HCT116 (cell line): Measurements from ENCODE around the gene DRD2. TPM values are rescaled to one million over a fixed set of nuclear protein-coding genes. Genes with fewer than 3 reads are reported as not detected.

Experiments
- ATAC-seq: fragments of 200-7000 bp; cut with Tn5 transposase; 2 replicates; pipeline ENCODE4 v1.9.1; 2020; ENCODE audit warnings: mild to moderate bottlenecking, moderate library complexity
- BruUV-seq: library from RNA; stranded (reverse); fragments of 400-500 nt; replicated peaks from 2 replicates; lab custom pipeline; 2021; lab: Mats Ljungman, UMichigan
- CTCF ChIA-PET: fragments of 300-600 bp; sonication (Branson Sonifier 250); formaldehyde crosslinking; loops from one replicate; lab custom pipeline; 2021; ENCODE audit warnings: antibody characterized with exemption; lab: Charles Lee
- POLR2A ChIA-PET: fragments of 300-600, 350-600 bp; sonication (Branson Sonifier 250); formaldehyde crosslinking; loops from one replicate; lab custom pipeline; 2021; ENCODE audit warnings: antibody characterized with exemption; lab: Charles Lee
- RAD21 ChIA-PET, 2 experiments: fragments of 300-600 bp; sonication (Branson Sonifier 250); formaldehyde crosslinking; loops; one replicate each; lab custom pipeline; 2023; ENCODE audit warnings: low total read pairs in 2 of 2; ENCODE audit not compliant: uncharacterized antibody in 2 of 2, unreplicated experiment in 2 of 2, low non-redundant PET in 1 of 2; lab: Charles Lee
- DNase-seq: peaks from one replicate; pipeline ENCODE4 v3.0.0-alpha.2; 2010; ENCODE audit warnings: low read depth, low spot score
- H2AFZ ChIP-seq: fragments of 200-600 bp; shearing (Covaris generic), sonication (generic); 2 replicates; pipeline ENCODE4 v1.6.1; 2017; ENCODE audit warnings: low read depth, mixed run types, mixed read lengths, antibody characterized with exemption, low read length; ENCODE audit not compliant: poor library complexity, severe bottlenecking
- H3K27ac ChIP-seq: 2 replicates; pipeline ENCODE4 v1.5.1; 2012; ENCODE audit warnings: low read depth, low read length
- H3K27me3 ChIP-seq: fragments of 200-600 bp; sonication (generic); 2 replicates; pipeline ENCODE4 v1.6.1; 2016; ENCODE audit warnings: mixed run types, low read length, mixed read lengths; ENCODE audit not compliant: insufficient read depth
- H3K36me3 ChIP-seq, 2 experiments: fragments of 200-500 bp in 1 of 2; fragments of 200-600 bp in 1 of 2; sonication (Bioruptor generic) in 1 of 2; sonication (generic) in 1 of 2; 2 replicates each; pipeline versions ENCODE4 v1.5.1 to v1.6.1; 2014 to 2016; ENCODE audit warnings: low read length in 2 of 2, inconsistent platforms in 1 of 2, mixed read lengths in 1 of 2, mixed run types in 1 of 2; ENCODE audit not compliant: insufficient read depth in 2 of 2, control insufficient read depth in 1 of 2
- H3K4me1 ChIP-seq, 2 experiments: fragments of 200-600 bp in 1 of 2; sonication (generic) in 1 of 2; 2 replicates each; pipeline versions ENCODE4 v1.5.1 to v1.6.1; 2012 to 2017; ENCODE audit warnings: low read length in 2 of 2, inconsistent platforms in 1 of 2, mild to moderate bottlenecking in 1 of 2, mixed read lengths in 1 of 2, mixed run types in 1 of 2, moderate library complexity in 1 of 2; ENCODE audit not compliant: insufficient read depth in 2 of 2, control insufficient read depth in 1 of 2
- H3K4me2 ChIP-seq: fragments of 200-600 bp; sonication (generic); 2 replicates; pipeline ENCODE4 v1.6.1; 2017; ENCODE audit warnings: mixed run types, low read length, mixed read lengths
- H3K4me3 ChIP-seq, 2 experiments: fragments of 200-600 bp in 1 of 2; sonication (generic) in 1 of 2; replicated peaks in 1 of 2; 2 replicates each; pipeline ENCODE4 v1.5.1; 2011 to 2016; ENCODE audit warnings: low read length in 2 of 2, control low read depth in 1 of 2, low read depth in 1 of 2, mild to moderate bottlenecking in 1 of 2, mixed read lengths in 1 of 2, mixed run types in 1 of 2
- H3K79me2 ChIP-seq: fragments of 200-600 bp; sonication (generic); 2 replicates; pipeline ENCODE4 v1.6.1; 2017; ENCODE audit warnings: mild to moderate bottlenecking, mixed run types, low read length, moderate library complexity, mixed read lengths; ENCODE audit not compliant: insufficient read depth
- H3K9ac ChIP-seq: fragments of 200-600 bp; sonication (generic); 2 replicates; pipeline ENCODE4 v1.6.1; 2016; ENCODE audit warnings: low read length, mixed read lengths
- H3K9me2 ChIP-seq: fragments of 200-600 bp; sonication (generic), shearing (Covaris generic); 2 replicates; pipeline ENCODE4 v1.6.1; 2017; ENCODE audit warnings: mixed run types, mild to moderate bottlenecking, moderate library complexity; ENCODE audit not compliant: insufficient read depth
- H3K9me3 ChIP-seq, 2 experiments: fragments of 200-500 bp in 1 of 2; fragments of 200-600 bp in 1 of 2; sonication (Bioruptor generic) in 1 of 2; sonication (generic) in 1 of 2; 2 replicates each; pipeline ENCODE4 v1.6.1; 2014 to 2017; ENCODE audit warnings: low read length in 2 of 2, mixed read lengths in 2 of 2, inconsistent platforms in 1 of 2, low read depth in 1 of 2, mild to moderate bottlenecking in 1 of 2, mixed run types in 1 of 2, moderate library complexity in 1 of 2; ENCODE audit not compliant: control insufficient read depth in 1 of 2, insufficient read depth in 1 of 2
- H4K20me1 ChIP-seq: fragments of 200-600 bp; sonication (generic), shearing (Covaris generic); 2 replicates; pipeline ENCODE4 v1.6.1; 2017; ENCODE audit warnings: mixed run types, mild to moderate bottlenecking, moderate library complexity; ENCODE audit not compliant: insufficient read depth
- CBX3 ChIP-seq: IDR thresholded peaks from 2 replicates; pipeline ENCODE4 v1.6.1; 2012; ENCODE audit warnings: low read depth
- EGR1 ChIP-seq: IDR thresholded peaks from 2 replicates; pipeline ENCODE4 v1.6.1; 2012; ENCODE audit warnings: low read depth
- EZH2 ChIP-seq: fragments of 200-600 bp; sonication (generic); IDR thresholded peaks from 2 replicates; pipeline ENCODE4 v1.6.1; 2017; ENCODE audit warnings: antibody characterized with exemption, mixed run types
- EZH2phosphoT487 ChIP-seq: fragments of 200-600 bp; IDR thresholded peaks from 2 replicates; pipeline ENCODE4 v1.6.1; 2018; ENCODE audit warnings: antibody characterized with exemption, borderline replicate concordance
- JUND ChIP-seq: IDR thresholded peaks from 2 replicates; pipeline ENCODE4 v1.6.1; 2012
- POLR2A ChIP-seq: IDR thresholded peaks from 2 replicates; pipeline ENCODE4 v1.7.0; 2011; ENCODE audit warnings: borderline replicate concordance; ENCODE audit not compliant: insufficient read depth, insufficient read length; ENCODE audit errors: extremely low read depth
- RAD21 ChIP-seq: IDR thresholded peaks from 2 replicates; pipeline ENCODE4 v1.6.1; 2012; ENCODE audit warnings: low read depth, mild to moderate bottlenecking
- SIN3A ChIP-seq: IDR thresholded peaks from 2 replicates; pipeline ENCODE4 v1.6.1; 2012; ENCODE audit warnings: low read depth
- SP1 ChIP-seq: IDR thresholded peaks from 2 replicates; pipeline ENCODE4 v1.6.1; 2012; ENCODE audit warnings: low read depth
- SRF ChIP-seq: IDR thresholded peaks from 2 replicates; pipeline ENCODE4 v1.6.1; 2012; ENCODE audit warnings: low read depth
- ZFX ChIP-seq: fragments of 450-650 bp; IDR thresholded peaks from 2 replicates; pipeline ENCODE4 v1.6.1; 2017
- ZNF274 ChIP-seq: fragments of 200-500 bp; sonication (Bioruptor generic); IDR thresholded peaks from 2 replicates; pipeline ENCODE4 v1.6.1; 2014; ENCODE audit warnings: mild to moderate bottlenecking, low read depth, low read length, inconsistent platforms
- intact Hi-C: fragments of 100-400 bp; cut with micrococcal nuclease; formaldehyde crosslinking; loops from 2 replicates; pipeline ENCODE4 v1.10.0; 2022
- total RNA-seq: library from RNA; stranded (reverse); gene quantifications from one replicate; pipeline ENCODE4 v1.2.1, GENCODE V29; 2021; ENCODE audit not compliant: unreplicated experiment
- TF ChIP-seq, protein P1 (sequence below), 3 experiments: fragments of 200-600 bp in 1 of 3; sonication (generic) in 1 of 3; IDR thresholded peaks in 2 of 3; conservative IDR thresholded peaks in 1 of 3; 2 replicates each; pipeline ENCODE4 v1.5.1; 2012 to 2017; ENCODE audit warnings: low read depth in 2 of 3, low read length in 2 of 3, antibody characterized with exemption in 1 of 3, borderline replicate concordance in 1 of 3, control low read depth in 1 of 3, mild to moderate bottlenecking in 1 of 3, mixed read lengths in 1 of 3, mixed run types in 1 of 3, moderate library complexity in 1 of 3; ENCODE audit not compliant: insufficient read depth in 1 of 3
- TF ChIP-seq, protein P2 (sequence below): IDR thresholded peaks from 2 replicates; pipeline ENCODE4 v1.6.1; 2012; ENCODE audit warnings: low read depth
- TF ChIP-seq, protein P3 (sequence below): IDR thresholded peaks from 2 replicates; pipeline ENCODE4 v1.6.1; 2012

Gene DRD2
- total RNA-seq, 1 experiment from 2014 or later: not detected

DNA sequence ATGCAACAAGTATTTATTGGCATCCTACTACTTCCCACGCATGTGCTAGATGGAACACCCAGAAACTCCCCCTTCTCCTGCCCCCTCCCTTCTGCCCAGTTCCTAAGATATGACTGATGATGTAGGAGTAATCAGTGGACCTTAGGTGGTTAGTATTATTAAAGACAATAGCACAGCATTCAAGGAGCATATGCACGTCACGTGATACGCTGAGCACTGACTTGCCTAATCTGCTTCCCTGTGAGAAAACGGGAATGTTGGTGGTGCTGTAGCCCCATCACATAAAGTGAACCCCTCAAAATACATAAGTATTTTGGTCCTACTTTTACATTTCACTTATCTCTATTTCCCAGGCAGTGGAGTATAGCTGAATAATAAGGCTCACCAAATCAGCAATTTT is 12.4 kb downstream of the DRD2 start:
- Histone ChIP-seq H3K4me1 (0 out of 4 replicates have a peak, but pooled peaks cover 0 to 3% of the 10 kb centered on the region in 2 experiments), H3K4me2 (no peak overlapping the region), H3K9ac (no peak overlapping the region), H3K27me3 (peaks cover 52% of the 10 kb centered on the region), H3K9me2 (no peaks in the 10 kb centered on the region), H4K20me1 (no peaks in the 10 kb centered on the region), H3K4me3 (no peak overlapping the region), H3K36me3 (no peaks in the 10 kb centered on the region), H3K9me3 (no peaks in the 10 kb centered on the region), H2AFZ (no peak overlapping the region), H3K27ac (no peak overlapping the region), H3K79me2 (no peaks in the 10 kb centered on the region)
- ChIA-PET CTCF (no interaction called here), RAD21 (no interaction called here), POLR2A (no interaction called here)
- ATAC-seq (no peak), DNase-seq (no peak)
- intact Hi-C loops: no loop called here
- TF ChIP-seq EZH2phosphoT487 (no peak), POLR2A (no peak), EGR1 (no peak)
- no TSS peak for BruUV-seq

DNA sequence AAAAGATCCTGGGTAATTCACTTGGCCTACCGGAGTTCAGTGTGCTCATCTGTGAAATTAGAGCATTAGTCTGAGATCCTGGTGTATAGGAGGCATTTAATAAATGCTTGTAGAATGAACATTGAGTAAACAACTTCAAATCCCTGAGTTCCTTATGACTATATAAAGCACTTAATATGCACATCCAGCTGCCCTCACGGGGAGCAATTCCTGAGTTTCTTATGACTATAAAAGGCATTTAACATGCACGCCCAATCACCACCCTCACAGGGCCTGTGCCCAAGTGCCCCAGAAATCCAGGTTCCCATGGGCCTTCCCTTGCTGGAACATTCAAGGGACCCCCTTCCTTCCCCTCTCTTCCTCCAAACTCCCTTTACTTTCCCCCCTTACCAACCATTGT is 13.6 kb downstream of the DRD2 start:
- H3K36me3 ChIP-seq: no peaks in the 10 kb centered on the region
- no peak overlapping the region for H3K4me3 ChIP-seq
- TF ChIP-seq, protein P1, sequence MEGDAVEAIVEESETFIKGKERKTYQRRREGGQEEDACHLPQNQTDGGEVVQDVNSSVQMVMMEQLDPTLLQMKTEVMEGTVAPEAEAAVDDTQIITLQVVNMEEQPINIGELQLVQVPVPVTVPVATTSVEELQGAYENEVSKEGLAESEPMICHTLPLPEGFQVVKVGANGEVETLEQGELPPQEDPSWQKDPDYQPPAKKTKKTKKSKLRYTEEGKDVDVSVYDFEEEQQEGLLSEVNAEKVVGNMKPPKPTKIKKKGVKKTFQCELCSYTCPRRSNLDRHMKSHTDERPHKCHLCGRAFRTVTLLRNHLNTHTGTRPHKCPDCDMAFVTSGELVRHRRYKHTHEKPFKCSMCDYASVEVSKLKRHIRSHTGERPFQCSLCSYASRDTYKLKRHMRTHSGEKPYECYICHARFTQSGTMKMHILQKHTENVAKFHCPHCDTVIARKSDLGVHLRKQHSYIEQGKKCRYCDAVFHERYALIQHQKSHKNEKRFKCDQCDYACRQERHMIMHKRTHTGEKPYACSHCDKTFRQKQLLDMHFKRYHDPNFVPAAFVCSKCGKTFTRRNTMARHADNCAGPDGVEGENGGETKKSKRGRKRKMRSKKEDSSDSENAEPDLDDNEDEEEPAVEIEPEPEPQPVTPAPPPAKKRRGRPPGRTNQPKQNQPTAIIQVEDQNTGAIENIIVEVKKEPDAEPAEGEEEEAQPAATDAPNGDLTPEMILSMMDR (IDR thresholded peaks at IDR 0.05 in 2 of 3, conservative IDR thresholded peaks at IDR 0.05 in 1 of 3; ENCODE audit: borderline replicate concordance in 1 of 3, insufficient read depth in 1 of 3, low read depth in 2 of 3, low read length in 2 of 3): no peak
- TF ChIP-seq ZFX (no peak), SRF (no peak), EZH2 (no peak), ZNF274 (no peak), POLR2A (no peak), CBX3 (no peak), JUND (no peak), RAD21 (no peak), SP1 (no peak), SIN3A (no peak), EGR1 (no peak)
- TF ChIP-seq, protein P2, sequence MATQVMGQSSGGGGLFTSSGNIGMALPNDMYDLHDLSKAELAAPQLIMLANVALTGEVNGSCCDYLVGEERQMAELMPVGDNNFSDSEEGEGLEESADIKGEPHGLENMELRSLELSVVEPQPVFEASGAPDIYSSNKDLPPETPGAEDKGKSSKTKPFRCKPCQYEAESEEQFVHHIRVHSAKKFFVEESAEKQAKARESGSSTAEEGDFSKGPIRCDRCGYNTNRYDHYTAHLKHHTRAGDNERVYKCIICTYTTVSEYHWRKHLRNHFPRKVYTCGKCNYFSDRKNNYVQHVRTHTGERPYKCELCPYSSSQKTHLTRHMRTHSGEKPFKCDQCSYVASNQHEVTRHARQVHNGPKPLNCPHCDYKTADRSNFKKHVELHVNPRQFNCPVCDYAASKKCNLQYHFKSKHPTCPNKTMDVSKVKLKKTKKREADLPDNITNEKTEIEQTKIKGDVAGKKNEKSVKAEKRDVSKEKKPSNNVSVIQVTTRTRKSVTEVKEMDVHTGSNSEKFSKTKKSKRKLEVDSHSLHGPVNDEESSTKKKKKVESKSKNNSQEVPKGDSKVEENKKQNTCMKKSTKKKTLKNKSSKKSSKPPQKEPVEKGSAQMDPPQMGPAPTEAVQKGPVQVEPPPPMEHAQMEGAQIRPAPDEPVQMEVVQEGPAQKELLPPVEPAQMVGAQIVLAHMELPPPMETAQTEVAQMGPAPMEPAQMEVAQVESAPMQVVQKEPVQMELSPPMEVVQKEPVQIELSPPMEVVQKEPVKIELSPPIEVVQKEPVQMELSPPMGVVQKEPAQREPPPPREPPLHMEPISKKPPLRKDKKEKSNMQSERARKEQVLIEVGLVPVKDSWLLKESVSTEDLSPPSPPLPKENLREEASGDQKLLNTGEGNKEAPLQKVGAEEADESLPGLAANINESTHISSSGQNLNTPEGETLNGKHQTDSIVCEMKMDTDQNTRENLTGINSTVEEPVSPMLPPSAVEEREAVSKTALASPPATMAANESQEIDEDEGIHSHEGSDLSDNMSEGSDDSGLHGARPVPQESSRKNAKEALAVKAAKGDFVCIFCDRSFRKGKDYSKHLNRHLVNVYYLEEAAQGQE: no peak
- TF ChIP-seq, protein P3, sequence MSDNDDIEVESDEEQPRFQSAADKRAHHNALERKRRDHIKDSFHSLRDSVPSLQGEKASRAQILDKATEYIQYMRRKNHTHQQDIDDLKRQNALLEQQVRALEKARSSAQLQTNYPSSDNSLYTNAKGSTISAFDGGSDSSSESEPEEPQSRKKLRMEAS: no peak
- H3K9ac ChIP-seq: no peak overlapping the region
- DNase-seq (no peak), ATAC-seq (no peak)
- H3K79me2 ChIP-seq: no peaks in the 10 kb centered on the region
- H3K9me3 ChIP-seq: no peaks in the 10 kb centered on the region
- ChIA-PET CTCF (no interaction called here), RAD21 (no interaction called here), POLR2A (no interaction called here)
- peaks cover 52% of the 10 kb centered on the region for H3K27me3 ChIP-seq
- no peaks in the 10 kb centered on the region for H3K9me2 ChIP-seq
- 0 out of 4 replicates have a peak, but pooled peaks cover 0 to 3% of the 10 kb centered on the region in 2 experiments for H3K4me1 ChIP-seq
- BruUV-seq: no TSS peak
- H2AFZ ChIP-seq: no peak overlapping the region
- no peak overlapping the region for H3K4me2 ChIP-seq
- H4K20me1 ChIP-seq: no peaks in the 10 kb centered on the region
- intact Hi-C loops: no loop called here
- no peak overlapping the region for H3K27ac ChIP-seq
